Thymus (tissue), 11 donors: ENCODE data around the gene RADIL. TPM values are rescaled to one million over a fixed set of nuclear protein-coding genes. Genes with fewer than 3 reads are reported as not detected.

Experiments used
- DNase-seq, 9 donors: peaks; one replicate each; pipeline ENCODE4 v3.0.0-alpha.2; 2013; ENCODE audit warnings: low spot score in 9 of 9, low read depth in 6 of 9, missing footprints in 1 of 9
- H3K27ac ChIP-seq, 2 donors: one replicate each; pipeline ENCODE4 v1.5.1; 2013; ENCODE audit warnings: control low read depth in 1 of 2, low read depth in 1 of 2, low read length in 1 of 2, mild to moderate bottlenecking in 1 of 2, moderate library complexity in 1 of 2
- H3K27me3 ChIP-seq, 2 donors: one replicate each; pipeline ENCODE4 v1.5.1; 2013; ENCODE audit warnings: low read length in 1 of 2; ENCODE audit not compliant: control insufficient read depth in 2 of 2, insufficient read depth in 1 of 2
- H3K36me3 ChIP-seq, 2 donors: one replicate each; pipeline ENCODE4 v1.5.1; 2013; ENCODE audit warnings: low read length in 1 of 2, mild to moderate bottlenecking in 1 of 2, moderate library complexity in 1 of 2; ENCODE audit not compliant: control insufficient read depth in 2 of 2, insufficient read depth in 2 of 2
- H3K4me1 ChIP-seq, 2 donors: one replicate each; pipeline ENCODE4 v1.5.1; 2013; ENCODE audit warnings: low read length in 2 of 2; ENCODE audit not compliant: control insufficient read depth in 2 of 2, insufficient read depth in 2 of 2
- H3K4me3 ChIP-seq, 2 donors: one replicate each; pipeline ENCODE4 v1.5.1; 2013; ENCODE audit warnings: low read length in 2 of 2, control low read depth in 1 of 2, mild to moderate bottlenecking in 1 of 2
- H3K9me3 ChIP-seq, 2 donors: one replicate each; pipeline ENCODE4 v1.5.1; 2013; ENCODE audit warnings: low read length in 1 of 2, mild to moderate bottlenecking in 1 of 2; ENCODE audit not compliant: control insufficient read depth in 2 of 2, insufficient read depth in 1 of 2
- WGBS: extraction: QIAGEN DNeasy Blood & Tissue Kit; methylation state at CpG from one replicate; pipeline ENCODE4 v1.1.7; 2013; 5-methylcytosine and 5-hydroxymethylcytosine counted together
- polyA plus RNA-seq: library from polyadenylated mRNA; stranded (reverse); fragments of 200-250 nt; gene quantifications from one replicate; pipeline ENCODE4 v1.2.3, GENCODE V29; 2013
- total RNA-seq: library from RNA; stranded (reverse); fragments of 120-200 nt; gene quantifications from one replicate; pipeline ENCODE4 v1.2.4, GENCODE V29; 2013
- donor health status: healthy.

RADIL gene
- total and polyA plus RNA-seq, 2 donors: 0.19 to 0.91 TPM

- H3K4me1 ChIP-seq: no peaks in the 10 kb centered on the region
- WGBS: 84% methylated on average over 22 of the region's 22 CpGs
- H3K27me3 ChIP-seq: peaks cover 0 to 15% of the 10 kb centered on the region in 2 donors
- H3K36me3 ChIP-seq: no peaks in the 10 kb centered on the region
- no peaks in the 10 kb centered on the region for H3K9me3 ChIP-seq
- H3K27ac ChIP-seq: no peak overlapping the region
- H3K4me3 ChIP-seq: no peak overlapping the region
- DNase-seq: no peak
Observed at GRCh38 chr7:4842319-4843064, 41.0 kb downstream of the RADIL start.

- H3K27ac ChIP-seq: no peak overlapping the region
- H3K4me1 ChIP-seq: no peaks in the 10 kb centered on the region
- 98% methylated on average over 13 of the region's 13 CpGs for WGBS
- no peak overlapping the region for H3K4me3 ChIP-seq
- H3K9me3 ChIP-seq: no peaks in the 10 kb centered on the region
- H3K36me3 ChIP-seq: no peaks in the 10 kb centered on the region
- H3K27me3 ChIP-seq: peaks cover 0 to 16% of the 10 kb centered on the region in 2 donors
- DNase-seq: no peak
Observed at GRCh38 chr7:4841836-4842235, 41.7 kb downstream of the RADIL start.

- WGBS: 96% methylated on average over 17 of the region's 17 CpGs
- DNase-seq: no peak
Observed at GRCh38 chr7:4841007-4841784, 42.3 kb downstream of the RADIL start.

GRCh38 chr7:4840079-4840501 lies 43.4 kb downstream of the RADIL start:
- Histone ChIP-seq H3K4me3 (no peak overlapping the region), H3K36me3 (no peaks in the 10 kb centered on the region), H3K27me3 (peaks cover 0 to 12% of the 10 kb centered on the region in 2 donors), H3K27ac (no peak overlapping the region), H3K9me3 (no peaks in the 10 kb centered on the region), H3K4me1 (no peaks in the 10 kb centered on the region)
- DNase-seq: no peak
- WGBS: 94% methylated on average over 16 of the region's 16 CpGs

More at GRCh38 chr7:4841007-4841784, 42.3 kb downstream of the RADIL start:
- peaks cover 0 to 16% of the 10 kb centered on the region in 2 donors for H3K27me3 ChIP-seq
- H3K27ac ChIP-seq: no peak overlapping the region
- no peak overlapping the region for H3K4me3 ChIP-seq
- no peaks in the 10 kb centered on the region for H3K36me3 ChIP-seq
- H3K4me1 ChIP-seq: no peaks in the 10 kb centered on the region
- no peaks in the 10 kb centered on the region for H3K9me3 ChIP-seq

GRCh38 chr7:4838626-4839334 lies 44.7 kb downstream of the RADIL start:
- DNase-seq: no peak
- H3K27ac ChIP-seq: no peak overlapping the region
- H3K36me3 ChIP-seq: no peaks in the 10 kb centered on the region
- H3K4me1 ChIP-seq: no peaks in the 10 kb centered on the region
- peaks cover 0 to 12% of the 10 kb centered on the region in 2 donors for H3K27me3 ChIP-seq
- no peak overlapping the region for H3K4me3 ChIP-seq
- no peaks in the 10 kb centered on the region for H3K9me3 ChIP-seq
- WGBS: 95% methylated on average over 21 of the region's 21 CpGs

GRCh38 chr7:4837803-4838625 lies 45.5 kb downstream of the RADIL start:
- DNase-seq: no peak
- Histone ChIP-seq H3K36me3 (no peaks in the 10 kb centered on the region), H3K9me3 (no peaks in the 10 kb centered on the region), H3K27me3 (peaks cover 0 to 12% of the 10 kb centered on the region in 2 donors), H3K27ac (no peak overlapping the region), H3K4me1 (no peaks in the 10 kb centered on the region), H3K4me3 (no peak overlapping the region)
- WGBS: 86% methylated on average over 30 of the region's 30 CpGs

GRCh38 chr7:4837041-4837802 lies 46.3 kb downstream of the RADIL start:
- Histone ChIP-seq H3K27ac (no peak overlapping the region), H3K4me1 (no peaks in the 10 kb centered on the region), H3K4me3 (no peak overlapping the region), H3K36me3 (no peaks in the 10 kb centered on the region), H3K27me3 (peaks cover 0 to 12% of the 10 kb centered on the region in 2 donors), H3K9me3 (no peaks in the 10 kb centered on the region)
- no peak for DNase-seq
- 72% methylated on average over 22 of the region's 22 CpGs for WGBS

- Histone ChIP-seq H3K4me3 (no peak overlapping the region), H3K9me3 (no peaks in the 10 kb centered on the region), H3K27ac (no peak overlapping the region), H3K36me3 (no peaks in the 10 kb centered on the region), H3K27me3 (peaks cover 0 to 12% of the 10 kb centered on the region in 2 donors), H3K4me1 (no peaks in the 10 kb centered on the region)
- WGBS: 96% methylated on average over 30 of the region's 30 CpGs
- DNase-seq: no peak
Observed at GRCh38 chr7:4836206-4836661, 47.3 kb downstream of the RADIL start.
